IPS DF 4.7 (cell line): ENCODE results near the gene DLG2.
"Not testable (repeated sequence)": the region's sequence is repeated elsewhere in the genome, so short reads cannot be mapped to it uniquely, and the experiment has no call there.

Experiments used
- DNase-seq: peaks from one replicate; pipeline ENCODE4 v3.0.0-alpha.2; 2013; ENCODE audit warnings: low spot score; ENCODE audit errors: extremely low read depth

DLG2 gene

DNA sequence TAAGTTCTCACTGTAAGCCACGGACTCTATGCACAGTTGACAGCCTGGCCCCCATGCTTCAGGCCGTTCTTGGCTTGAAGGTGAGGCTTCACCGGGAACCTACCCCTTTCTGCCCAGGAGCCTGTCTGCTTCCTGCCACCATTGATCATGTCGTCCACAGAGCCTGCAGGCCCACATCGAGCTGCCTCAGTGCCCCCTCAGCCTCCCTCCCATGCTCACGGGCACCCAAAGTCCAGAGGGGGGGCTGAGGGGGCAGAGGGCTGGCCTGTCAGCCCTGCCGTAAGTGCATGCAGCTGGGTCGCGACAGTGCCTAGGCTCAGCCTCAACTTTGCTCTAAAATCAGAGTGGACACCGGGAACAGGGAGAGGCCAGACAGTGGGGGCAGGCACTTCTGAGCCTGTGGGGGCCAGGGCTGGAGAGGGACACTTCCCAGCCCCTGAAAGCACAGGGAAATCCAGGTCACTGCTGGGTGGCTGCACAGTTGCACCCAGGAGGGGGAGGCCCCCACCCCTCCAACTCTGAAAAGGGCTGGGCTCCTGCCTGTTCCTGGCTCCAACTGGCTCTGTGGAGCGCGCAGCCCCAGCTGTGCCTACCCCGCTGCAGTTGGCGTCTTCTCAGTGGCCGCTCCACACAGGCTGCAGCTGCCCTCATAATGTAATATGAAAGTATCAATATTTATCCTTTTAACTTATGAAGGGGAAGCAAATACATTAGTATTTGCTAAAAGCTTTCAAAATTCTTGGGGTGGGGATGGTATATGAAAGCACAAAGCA, 598.6 kb downstream of the DLG2 start:
- DNase-seq = no peak

DNA sequence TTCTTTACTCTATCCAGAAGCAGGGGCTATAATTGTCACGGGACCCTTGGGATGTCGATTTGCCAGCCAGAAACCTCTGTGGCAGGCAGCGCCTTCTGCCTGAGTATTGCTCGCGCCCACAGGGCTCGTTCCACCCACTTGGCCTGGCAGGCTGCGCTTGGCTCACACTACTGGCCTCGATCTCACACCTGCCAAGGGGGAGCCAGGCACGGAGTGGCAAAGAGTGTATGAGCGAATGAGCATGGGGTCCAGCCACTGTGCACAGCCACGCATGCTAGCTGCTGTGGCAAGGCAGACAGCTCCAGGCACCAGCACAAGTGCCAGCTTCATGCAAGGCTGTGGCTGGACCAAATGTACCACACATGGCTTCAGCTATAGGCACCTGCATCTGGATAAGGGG, 599.8 kb downstream of the DLG2 start:
- no peak for DNase-seq

- DNase-seq = no peak
Observed at GRCh38 chr11:85021058-85021457, 606.1 kb downstream of the DLG2 start.

- peak; percentile 22 for DNase-seq
Observed at GRCh38 chr11:84993386-84993785, 633.8 kb downstream of the DLG2 start.

GRCh38 chr11:84990141-84990540, 637.0 kb downstream of the DLG2 start:
- DNase-seq = no peak

DNA sequence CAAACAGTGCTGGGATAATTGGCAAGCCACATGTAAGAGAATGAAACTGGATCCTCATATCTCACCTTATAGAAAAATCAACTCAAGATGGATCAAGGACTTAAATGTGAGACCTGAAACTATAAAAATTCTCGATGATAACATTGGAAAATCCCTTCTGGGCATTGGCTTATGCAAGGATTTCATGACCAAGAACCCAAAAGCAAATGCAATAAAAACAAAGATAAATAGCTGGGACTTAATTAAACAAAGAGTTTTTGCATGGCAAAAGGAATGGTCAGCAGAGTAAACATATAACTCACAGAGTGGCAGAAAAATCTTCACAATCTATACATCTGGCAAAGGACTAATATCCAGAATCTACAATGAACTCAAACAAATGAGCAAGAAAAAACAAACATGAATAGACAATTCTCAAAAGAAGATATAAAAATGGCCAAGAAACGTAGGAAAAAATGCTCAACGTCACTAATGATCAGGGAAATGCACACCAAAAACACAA, 639.4 kb downstream of the DLG2 start:
- DNase-seq = not testable (repeated sequence)

GRCh38 chr11:84981301-84981700, 645.8 kb downstream of the DLG2 start:
- DNase-seq = no peak

DNA sequence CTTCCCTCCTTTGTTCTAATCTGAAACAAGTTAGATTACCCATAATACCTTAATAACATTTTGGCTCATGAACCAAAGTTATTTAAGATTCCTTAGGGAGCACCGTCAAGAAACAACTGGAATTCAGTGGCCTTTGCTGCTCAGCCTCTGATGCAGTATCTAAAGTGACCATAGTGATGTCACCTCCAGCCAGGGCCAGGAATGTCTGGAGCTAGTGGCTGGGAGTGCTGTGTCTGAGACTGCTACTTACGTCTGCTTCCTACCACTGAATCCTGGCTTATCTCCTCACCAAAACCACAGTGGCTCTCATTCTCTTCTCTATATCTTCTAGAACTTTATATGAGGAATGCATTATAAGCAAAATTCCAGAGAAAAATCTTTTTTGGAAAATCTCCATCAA, 658.0 kb downstream of the DLG2 start:
- DNase-seq = no peak

- DNase-seq = peak; percentile 44
Observed at GRCh38 chr11:84965484-84965883, 661.7 kb downstream of the DLG2 start.

- no peak for DNase-seq
Observed at GRCh38 chr11:84963240-84963639, 663.9 kb downstream of the DLG2 start.

GRCh38 chr11:84962018-84962417, 665.1 kb downstream of the DLG2 start:
- DNase-seq = no peak

DNA sequence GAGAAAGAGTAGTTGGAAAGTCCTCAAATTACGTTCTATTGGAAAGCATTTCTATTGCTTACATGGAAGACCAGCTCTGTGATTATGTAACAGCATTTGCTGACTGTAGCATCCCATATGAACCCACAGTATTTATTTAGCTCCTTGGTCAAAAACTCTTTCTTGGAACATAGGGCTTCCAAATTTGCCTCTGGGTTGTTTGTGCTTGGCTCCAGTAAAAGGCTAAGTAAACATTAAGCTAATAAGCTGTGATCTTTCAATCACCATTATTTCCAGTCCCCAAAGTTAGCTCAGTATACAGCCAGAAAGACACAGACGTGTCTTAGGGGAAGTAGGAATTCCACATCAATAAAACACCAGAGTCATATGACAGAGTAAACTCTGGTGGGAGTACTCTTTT, 668.8 kb downstream of the DLG2 start:
- DNase-seq = no peak

DNA sequence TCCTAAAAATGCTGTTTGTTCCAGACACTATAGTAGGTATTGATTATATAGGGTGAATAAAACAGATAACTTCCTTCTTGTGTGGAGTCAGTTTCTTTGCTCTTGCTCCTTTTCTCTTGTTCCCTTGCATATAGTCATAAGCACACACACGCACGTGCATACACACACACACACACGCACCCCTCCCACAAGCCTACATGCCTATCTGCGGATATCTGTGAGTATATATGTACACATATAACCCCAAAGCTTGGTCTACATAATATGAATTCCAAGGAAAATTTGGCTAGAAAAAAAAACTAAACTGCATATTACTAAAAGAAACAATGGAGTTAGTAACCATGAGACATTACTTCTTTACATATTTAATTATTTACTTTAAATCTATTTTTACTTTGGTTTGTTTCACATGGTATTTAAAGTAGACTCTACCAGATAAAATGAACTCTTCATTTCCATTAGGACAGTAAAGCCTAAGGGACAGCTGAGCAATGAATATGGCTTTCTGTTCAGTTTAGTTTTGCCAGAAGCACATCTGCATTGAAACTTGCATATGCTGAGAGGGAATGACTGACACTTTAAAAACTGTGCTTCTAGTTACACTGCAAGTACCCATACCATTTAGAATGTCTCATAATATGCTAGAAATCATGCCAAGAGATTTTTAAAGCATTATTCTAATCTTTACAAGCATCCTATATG, 676.4 kb downstream of the DLG2 start:
- no peak for DNase-seq

GRCh38 chr11:84947970-84948580, 679.1 kb downstream of the DLG2 start:
- DNase-seq = no peak

DNA sequence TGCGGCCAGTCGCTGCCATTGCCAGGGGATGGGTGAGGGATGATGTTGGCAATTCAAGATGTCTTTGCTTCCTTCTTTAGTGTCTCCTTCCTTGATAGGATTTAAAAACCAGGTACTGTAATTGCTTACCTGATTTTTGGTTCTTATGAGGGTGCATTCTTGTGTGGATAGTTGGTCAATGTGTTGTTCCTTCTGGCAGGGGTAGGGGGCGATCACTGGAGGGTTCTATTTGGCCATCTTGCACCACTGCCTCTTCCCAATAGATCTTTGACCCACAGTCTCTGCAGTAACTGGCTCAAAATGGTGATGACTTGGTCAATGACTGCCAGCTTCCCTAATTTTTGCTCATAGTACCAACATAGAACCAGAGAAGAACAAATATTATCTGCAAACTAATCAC, 680.1 kb downstream of the DLG2 start:
- DNase-seq = no peak

GRCh38 chr11:84930863-84931262, 696.3 kb downstream of the DLG2 start:
- DNase-seq = no peak

DNA sequence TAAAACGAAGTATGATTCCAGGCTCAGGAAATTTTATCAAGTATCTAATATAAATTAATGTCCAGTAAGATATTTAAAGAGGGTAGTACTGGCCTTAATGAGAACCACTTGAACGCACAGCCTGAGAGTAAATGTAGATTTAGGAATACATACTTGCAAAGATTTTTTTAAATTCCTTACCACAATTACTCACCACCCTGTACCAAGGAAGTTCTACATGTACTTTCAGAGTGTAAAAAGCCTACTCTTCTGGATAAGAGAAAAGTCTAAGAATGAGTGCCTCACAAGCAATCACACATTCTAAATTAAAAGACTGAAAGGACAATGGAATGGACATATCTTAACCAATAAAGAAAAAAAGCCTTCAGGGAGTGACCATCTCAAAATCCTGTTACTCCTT, 697.4 kb downstream of the DLG2 start:
- DNase-seq = no peak

- no peak for DNase-seq
Observed at GRCh38 chr11:84924154-84924692, 702.9 kb downstream of the DLG2 start.

DNA sequence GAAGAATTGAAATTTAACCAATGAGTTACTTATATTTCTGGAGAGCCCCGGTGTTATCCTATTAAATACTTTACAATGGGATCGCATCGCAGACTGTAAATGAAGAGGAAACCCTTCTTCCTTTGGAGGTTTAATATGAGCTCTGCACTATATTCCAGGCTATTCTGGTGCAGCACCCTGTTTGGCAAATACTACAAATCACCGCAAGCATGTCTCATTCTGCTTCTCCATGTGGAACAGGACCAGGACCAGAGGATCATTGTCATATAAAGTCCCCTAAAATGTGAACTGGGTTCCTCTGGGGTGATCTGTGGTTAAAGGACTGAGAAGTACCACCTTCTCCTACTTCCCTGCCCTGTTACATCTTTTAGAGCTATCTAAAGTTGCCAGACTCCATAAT, 703.7 kb downstream of the DLG2 start:
- DNase-seq = no peak

GRCh38 chr11:84922836-84923235, 704.3 kb downstream of the DLG2 start:
- DNase-seq = no peak

- no peak for DNase-seq
Observed at GRCh38 chr11:84922212-84922805, 704.8 kb downstream of the DLG2 start.

- no peak for DNase-seq
Observed at GRCh38 chr11:84914511-84914910, 712.6 kb downstream of the DLG2 start.
